ENCODE measurements around the gene CAD.

DNA sequence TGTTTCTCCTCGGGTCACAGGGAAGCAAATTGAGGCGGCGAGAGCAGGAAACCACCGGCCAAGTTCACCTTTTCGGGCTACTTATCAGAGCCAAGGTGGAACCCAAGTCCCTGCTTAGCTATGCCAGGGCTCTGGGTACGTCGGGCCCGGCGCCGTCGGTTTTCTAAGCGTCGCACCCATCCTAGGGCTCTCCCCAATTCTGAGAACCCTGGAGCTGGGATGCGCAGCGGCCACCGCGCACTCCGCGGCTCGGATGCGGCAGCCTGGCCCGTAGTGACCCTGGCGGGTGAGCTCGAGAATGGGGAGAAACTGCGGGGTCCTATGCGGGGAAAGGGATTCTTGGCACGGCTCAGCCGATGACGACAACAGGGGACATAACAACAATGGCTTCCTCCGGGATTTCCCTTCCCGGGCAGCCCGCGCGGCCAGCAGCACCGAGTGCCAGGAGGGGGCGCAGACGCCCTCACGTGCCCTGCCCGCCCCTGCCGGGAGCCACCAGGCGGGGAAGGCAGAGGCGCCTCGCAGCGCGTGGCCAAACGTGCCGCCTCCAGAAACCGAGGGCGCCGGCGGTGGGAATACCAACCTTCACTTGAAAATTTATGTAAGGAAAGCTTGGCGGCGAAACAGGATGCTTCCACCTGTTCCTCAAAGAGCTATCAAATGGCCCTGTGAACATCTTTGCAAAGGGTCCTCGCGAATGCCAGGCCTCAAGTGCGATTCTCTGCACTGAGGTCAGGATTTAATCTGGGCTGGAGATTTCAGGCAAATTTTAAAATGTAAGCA, 47.8 kb downstream of the CAD start:
- TF ChIP-seq, protein P1, sequence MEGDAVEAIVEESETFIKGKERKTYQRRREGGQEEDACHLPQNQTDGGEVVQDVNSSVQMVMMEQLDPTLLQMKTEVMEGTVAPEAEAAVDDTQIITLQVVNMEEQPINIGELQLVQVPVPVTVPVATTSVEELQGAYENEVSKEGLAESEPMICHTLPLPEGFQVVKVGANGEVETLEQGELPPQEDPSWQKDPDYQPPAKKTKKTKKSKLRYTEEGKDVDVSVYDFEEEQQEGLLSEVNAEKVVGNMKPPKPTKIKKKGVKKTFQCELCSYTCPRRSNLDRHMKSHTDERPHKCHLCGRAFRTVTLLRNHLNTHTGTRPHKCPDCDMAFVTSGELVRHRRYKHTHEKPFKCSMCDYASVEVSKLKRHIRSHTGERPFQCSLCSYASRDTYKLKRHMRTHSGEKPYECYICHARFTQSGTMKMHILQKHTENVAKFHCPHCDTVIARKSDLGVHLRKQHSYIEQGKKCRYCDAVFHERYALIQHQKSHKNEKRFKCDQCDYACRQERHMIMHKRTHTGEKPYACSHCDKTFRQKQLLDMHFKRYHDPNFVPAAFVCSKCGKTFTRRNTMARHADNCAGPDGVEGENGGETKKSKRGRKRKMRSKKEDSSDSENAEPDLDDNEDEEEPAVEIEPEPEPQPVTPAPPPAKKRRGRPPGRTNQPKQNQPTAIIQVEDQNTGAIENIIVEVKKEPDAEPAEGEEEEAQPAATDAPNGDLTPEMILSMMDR (IDR thresholded peaks at IDR 0.05; ENCODE audit: low read depth, low read length, poor library complexity, severe bottlenecking) = peak; percentile 73
- no peak for TF ChIP-seq EZH2phosphoT487 (IDR thresholded peaks at IDR 0.05; ENCODE audit: borderline replicate concordance, low read length)
